ENCODE results near the gene RTN1.

The RTN1 gene

DNA sequence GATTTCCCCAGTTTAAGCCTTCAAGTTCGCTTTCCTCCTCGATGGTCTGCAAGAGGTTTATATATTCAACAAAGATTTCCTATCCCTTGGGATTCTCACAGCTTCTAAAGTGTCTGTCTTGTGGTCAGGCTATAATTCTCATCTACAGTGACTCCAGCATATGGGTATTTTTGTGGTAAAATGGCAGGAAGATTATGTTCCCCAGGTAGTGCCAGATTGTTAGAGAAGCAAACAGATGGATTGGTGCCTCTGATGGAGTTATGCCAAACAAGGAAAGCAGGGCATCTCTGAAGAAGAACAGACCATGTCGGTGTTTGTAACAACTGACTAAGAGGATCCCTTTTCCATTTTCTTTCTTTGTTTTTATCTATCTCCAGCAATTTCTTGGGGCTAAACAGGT lies 288.4 kb downstream of the RTN1 start:
- no peaks in the 10 kb centered on the region for H3K4me1 ChIP-seq (ENCODE audit: insufficient read depth, low read length, poor library complexity, severe bottlenecking)
- no peak overlapping the region for H3K4me3 ChIP-seq (ENCODE audit: low read length, poor library complexity, severe bottlenecking)
- no peaks in the 10 kb centered on the region for H3F3A ChIP-seq (ENCODE audit: low read depth)
- no peaks in the 10 kb centered on the region for H3K36me3 ChIP-seq (ENCODE audit: insufficient read depth, low read length)
- no peaks in the 10 kb centered on the region for H4K20me1 ChIP-seq (ENCODE audit: insufficient read depth, low read length, poor library complexity, severe bottlenecking)
- H3K9ac ChIP-seq (ENCODE audit: low read depth, low read length, poor library complexity, severe bottlenecking), result no peak overlapping the region
- no peaks in the 10 kb centered on the region for H3K79me2 ChIP-seq (ENCODE audit: insufficient read depth, low read length)
- TF ChIP-seq, protein P1, sequence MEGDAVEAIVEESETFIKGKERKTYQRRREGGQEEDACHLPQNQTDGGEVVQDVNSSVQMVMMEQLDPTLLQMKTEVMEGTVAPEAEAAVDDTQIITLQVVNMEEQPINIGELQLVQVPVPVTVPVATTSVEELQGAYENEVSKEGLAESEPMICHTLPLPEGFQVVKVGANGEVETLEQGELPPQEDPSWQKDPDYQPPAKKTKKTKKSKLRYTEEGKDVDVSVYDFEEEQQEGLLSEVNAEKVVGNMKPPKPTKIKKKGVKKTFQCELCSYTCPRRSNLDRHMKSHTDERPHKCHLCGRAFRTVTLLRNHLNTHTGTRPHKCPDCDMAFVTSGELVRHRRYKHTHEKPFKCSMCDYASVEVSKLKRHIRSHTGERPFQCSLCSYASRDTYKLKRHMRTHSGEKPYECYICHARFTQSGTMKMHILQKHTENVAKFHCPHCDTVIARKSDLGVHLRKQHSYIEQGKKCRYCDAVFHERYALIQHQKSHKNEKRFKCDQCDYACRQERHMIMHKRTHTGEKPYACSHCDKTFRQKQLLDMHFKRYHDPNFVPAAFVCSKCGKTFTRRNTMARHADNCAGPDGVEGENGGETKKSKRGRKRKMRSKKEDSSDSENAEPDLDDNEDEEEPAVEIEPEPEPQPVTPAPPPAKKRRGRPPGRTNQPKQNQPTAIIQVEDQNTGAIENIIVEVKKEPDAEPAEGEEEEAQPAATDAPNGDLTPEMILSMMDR (conservative IDR thresholded peaks at IDR 0.05; ENCODE audit: low read length), result no peak
- TF ChIP-seq EZH2phosphoT487 (IDR thresholded peaks at IDR 0.05; ENCODE audit: borderline replicate concordance), result no peak
- no peak overlapping the region for H3K4me2 ChIP-seq (ENCODE audit: low read depth, low read length, poor library complexity, severe bottlenecking)
- H3K9me2 ChIP-seq (replicated peaks; ENCODE audit: low read depth, low read length), result no peaks in the 10 kb centered on the region
- H2AFZ ChIP-seq (ENCODE audit: low read length), result no peak overlapping the region
- H3K9me3 ChIP-seq (ENCODE audit: insufficient read depth, low read depth, low read length), result no peaks in the 10 kb centered on the region
- no peaks in the 10 kb centered on the region for H3K27me3 ChIP-seq (ENCODE audit: insufficient read depth, low read length, poor library complexity, severe bottlenecking)

DNA sequence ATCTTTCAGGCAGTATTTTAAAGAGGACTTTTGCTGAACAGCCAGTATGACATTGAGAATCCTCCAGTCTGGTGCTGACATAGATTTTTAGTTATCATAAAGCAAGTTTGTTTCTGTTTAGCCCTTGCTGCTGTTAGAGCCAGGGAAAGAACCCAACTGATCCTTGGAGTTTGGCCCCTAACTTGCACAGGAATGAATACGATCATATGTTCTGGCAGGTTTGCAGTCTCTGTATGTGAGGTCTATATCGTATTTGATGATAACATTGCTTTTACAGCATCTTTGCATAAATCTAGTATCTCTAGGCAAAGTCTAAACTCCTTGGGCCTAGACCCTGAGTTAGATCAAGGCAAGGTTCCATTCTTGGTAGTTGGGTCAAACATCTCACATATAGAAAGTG lies 289.7 kb downstream of the RTN1 start:
- no peaks in the 10 kb centered on the region for H3K27me3 ChIP-seq (ENCODE audit: insufficient read depth, low read length, poor library complexity, severe bottlenecking)
- H3K79me2 ChIP-seq (ENCODE audit: insufficient read depth, low read length), result no peaks in the 10 kb centered on the region
- TF ChIP-seq, protein P1 (conservative IDR thresholded peaks at IDR 0.05; ENCODE audit: low read length), result no peak
- TF ChIP-seq EZH2phosphoT487 (IDR thresholded peaks at IDR 0.05; ENCODE audit: borderline replicate concordance), result no peak
- H3K9me2 ChIP-seq (replicated peaks; ENCODE audit: low read depth, low read length), result no peaks in the 10 kb centered on the region
- H3K36me3 ChIP-seq (ENCODE audit: insufficient read depth, low read length), result no peaks in the 10 kb centered on the region
- no peak overlapping the region for H3K9ac ChIP-seq (ENCODE audit: low read depth, low read length, poor library complexity, severe bottlenecking)
- H3K4me3 ChIP-seq (ENCODE audit: low read length, poor library complexity, severe bottlenecking), result no peak overlapping the region
- no peaks in the 10 kb centered on the region for H3K4me1 ChIP-seq (ENCODE audit: insufficient read depth, low read length, poor library complexity, severe bottlenecking)
- H3K9me3 ChIP-seq (ENCODE audit: insufficient read depth, low read depth, low read length), result no peaks in the 10 kb centered on the region
- H3F3A ChIP-seq (ENCODE audit: low read depth), result no peaks in the 10 kb centered on the region
- no peaks in the 10 kb centered on the region for H4K20me1 ChIP-seq (ENCODE audit: insufficient read depth, low read length, poor library complexity, severe bottlenecking)
- no peak overlapping the region for H3K4me2 ChIP-seq (ENCODE audit: low read depth, low read length, poor library complexity, severe bottlenecking)
- H2AFZ ChIP-seq (ENCODE audit: low read length), result no peak overlapping the region

DNA sequence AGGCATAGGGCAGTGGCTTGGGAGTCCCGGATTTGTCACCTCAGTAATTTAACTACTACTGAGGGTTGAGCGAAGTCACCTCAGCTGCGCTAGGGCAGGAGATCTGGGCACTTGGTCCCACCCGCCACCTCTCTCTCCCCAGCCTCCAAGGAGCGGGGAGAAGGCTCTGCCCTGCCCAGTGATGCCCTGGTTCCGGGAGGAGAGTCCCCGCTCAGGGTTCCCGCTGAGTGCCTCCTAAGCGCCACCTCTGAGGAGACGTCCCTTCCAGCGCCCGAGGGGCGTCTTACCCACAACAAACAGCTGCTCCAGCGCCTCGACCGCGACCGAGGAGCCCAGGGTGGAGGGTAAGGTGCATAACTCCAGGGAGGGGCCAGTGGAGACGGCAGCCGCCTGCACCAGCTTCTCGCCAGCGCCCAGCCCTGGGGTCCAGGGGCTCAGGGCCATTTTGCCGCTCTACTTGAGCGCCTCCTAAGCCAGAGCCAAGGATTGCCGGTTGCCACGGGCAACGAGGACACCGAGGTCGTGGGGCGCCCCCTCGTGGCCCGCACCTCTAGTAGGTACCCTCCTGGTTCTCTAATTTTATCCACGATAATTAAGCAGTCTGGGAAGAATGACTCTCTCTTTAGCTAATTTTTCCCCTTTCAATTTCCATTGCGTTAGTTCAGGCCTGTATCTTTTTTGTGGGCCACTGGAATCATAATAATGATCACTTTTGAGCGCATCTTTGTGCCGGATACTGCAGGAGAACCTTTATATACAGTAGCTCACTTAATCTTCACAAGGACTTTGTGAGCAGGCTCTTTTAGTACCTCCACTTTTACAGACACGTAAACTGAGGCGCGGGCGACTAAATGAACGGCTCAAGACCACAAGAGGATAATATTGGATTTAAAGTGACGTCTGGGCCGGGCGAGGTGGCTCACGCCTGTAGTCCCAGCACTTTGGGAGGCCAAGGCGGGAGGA lies 294.0 kb downstream of the RTN1 start, which contains the start of gene CCDC175:
CCDC175 (minus strand) TSS at position 481 of the 963 bp plus-strand sequence; CDS start at position 444, 37 bp downstream.
- no peaks in the 10 kb centered on the region for H3K9me3 ChIP-seq (ENCODE audit: insufficient read depth, low read depth, low read length)
- peak within 1 kb of the TSS; percentile 71 for H3K4me3 ChIP-seq (ENCODE audit: low read length, poor library complexity, severe bottlenecking)
- H3K9me2 ChIP-seq (replicated peaks; ENCODE audit: low read depth, low read length), result no peaks in the 10 kb centered on the region
- H2AFZ ChIP-seq (ENCODE audit: low read length), result peak within 1 kb of the TSS; percentile 86
- no peak within 1 kb of the TSS for H3K9ac ChIP-seq (ENCODE audit: low read depth, low read length, poor library complexity, severe bottlenecking)
- peak within 1 kb of the TSS; percentile 66 for H3K4me2 ChIP-seq (ENCODE audit: low read depth, low read length, poor library complexity, severe bottlenecking)
- TF ChIP-seq, protein P1 (conservative IDR thresholded peaks at IDR 0.05; ENCODE audit: low read length), result peak; percentile 65
- no peak for TF ChIP-seq EZH2phosphoT487 (IDR thresholded peaks at IDR 0.05; ENCODE audit: borderline replicate concordance)
- H3F3A ChIP-seq (ENCODE audit: low read depth), result no peaks in the 10 kb centered on the region
- H3K79me2 ChIP-seq (ENCODE audit: insufficient read depth, low read length), result no peaks in the 10 kb centered on the region
- no peaks in the 10 kb centered on the region for H3K27me3 ChIP-seq (ENCODE audit: insufficient read depth, low read length, poor library complexity, severe bottlenecking)
- H4K20me1 ChIP-seq (ENCODE audit: insufficient read depth, low read length, poor library complexity, severe bottlenecking), result no peaks in the 10 kb centered on the region
- no peaks in the 10 kb centered on the region for H3K4me1 ChIP-seq (ENCODE audit: insufficient read depth, low read length, poor library complexity, severe bottlenecking)
- no peaks in the 10 kb centered on the region for H3K36me3 ChIP-seq (ENCODE audit: insufficient read depth, low read length)

Measured in Loucy (cell line).